MM.1S (cell line): ENCODE measurements around the gene MEIS2.

ENCODE experiments used
- CTCF ChIP-seq: fragments of 300-600 bp; sonication (generic); IDR thresholded peaks from 2 replicates; pipeline ENCODE4 v1.5.1; 2016; ENCODE audit warnings: antibody characterized with exemption, low read length, mixed read lengths
- EZH2 ChIP-seq: fragments of 300-600 bp; sonication (generic); optimal IDR thresholded peaks from 2 replicates; pipeline ENCODE3; 2017; ENCODE audit warnings: low read depth, mild to moderate bottlenecking, antibody characterized with exemption, low read length, mixed read lengths

GRCh38 chr15:37140531-37141058, 40.2 kb upstream of the MEIS2 start:
- TF ChIP-seq CTCF (no peak), EZH2 (no peak)
